Bronchial epithelial cell (primary cell): ENCODE results near the gene HMGCR. TPM values are rescaled to one million over a fixed set of nuclear protein-coding genes. Genes with fewer than 3 reads are reported as not detected.

Source experiments
- DNase-seq: peaks from one replicate; pipeline ENCODE4 v3.0.0-alpha.2; 2010; ENCODE audit warnings: low read depth
- FAIRE-seq: peaks from 2 replicates; lab custom pipeline; 2011; peaks lifted over from hg19 to GRCh38; lab: Jason Lieb, UNC
- H3K27me3 ChIP-seq: 2 replicates; pipeline ENCODE4 v1.5.1; 2011; ENCODE audit warnings: low read length; ENCODE audit not compliant: control insufficient read depth, insufficient read depth
- H3K36me3 ChIP-seq: 2 replicates; pipeline ENCODE4 v1.5.1; 2011; ENCODE audit warnings: low read length; ENCODE audit not compliant: control insufficient read depth, insufficient read depth
- H3K4me3 ChIP-seq: 2 replicates; pipeline ENCODE4 v1.5.1; 2011; ENCODE audit warnings: mild to moderate bottlenecking, low read depth, low read length, control low read depth
- CTCF ChIP-seq: IDR thresholded peaks from 2 replicates; pipeline ENCODE4 v1.5.1; 2011; ENCODE audit warnings: mild to moderate bottlenecking, moderate library complexity, low read length, control low read depth, inconsistent platforms; ENCODE audit not compliant: insufficient read depth, severe bottlenecking
- total RNA-seq: library from RNA; depleted of rRNA; stranded (reverse); fragments of >200 nt; gene quantifications from 2 replicates; pipeline ENCODE4 v1.2.1, GENCODE V29; 2014

Gene HMGCR
- total RNA-seq, 1 donor from 2014 or later: 83.7 TPM

GRCh38 chr5:75362474-75362975 is 25.5 kb downstream of the HMGCR start:
- no peak for TF ChIP-seq CTCF
- H3K36me3 ChIP-seq: peaks cover 14% of the 10 kb centered on the region
- H3K27me3 ChIP-seq: no peaks in the 10 kb centered on the region
- DNase-seq (no peak), FAIRE-seq (no peak)
- H3K4me3 ChIP-seq: no peak overlapping the region

- Histone ChIP-seq H3K36me3 (peaks cover 11% of the 10 kb centered on the region), H3K27me3 (no peaks in the 10 kb centered on the region), H3K4me3 (no peak overlapping the region)
- no peak for TF ChIP-seq CTCF
- FAIRE-seq (no peak), DNase-seq (no peak)
Measured at GRCh38 chr5:75363111-75363510, 26.1 kb downstream of the HMGCR start.

GRCh38 chr5:75363726-75364495 is 26.9 kb downstream of the HMGCR start:
- H3K27me3 ChIP-seq: no peaks in the 10 kb centered on the region
- no peak for TF ChIP-seq CTCF
- FAIRE-seq: no peak
- H3K4me3 ChIP-seq: no peak overlapping the region
- peak; percentile 23 for DNase-seq
- peaks cover 10% of the 10 kb centered on the region for H3K36me3 ChIP-seq

GRCh38 chr5:75364571-75365280 is 27.7 kb downstream of the HMGCR start:
- peaks cover 6% of the 10 kb centered on the region for H3K36me3 ChIP-seq

GRCh38 chr5:75365740-75366139 is 28.7 kb downstream of the HMGCR start:
- FAIRE-seq: no peak
- TF ChIP-seq CTCF: no peak
- DNase-seq: peak; percentile 12
- Histone ChIP-seq H3K36me3 (no peaks in the 10 kb centered on the region), H3K27me3 (no peaks in the 10 kb centered on the region), H3K4me3 (no peak overlapping the region)

More at GRCh38 chr5:75364571-75365280, 27.7 kb downstream of the HMGCR start:
- no peak for TF ChIP-seq CTCF
- FAIRE-seq: no peak
- no peaks in the 10 kb centered on the region for H3K27me3 ChIP-seq
- no peak for DNase-seq
- H3K4me3 ChIP-seq: no peak overlapping the region
